HepG2 (cell line): ENCODE measurements around the gene EEF1AKMT1. TPM values are rescaled to one million over a fixed set of nuclear protein-coding genes. Genes with fewer than 3 reads are reported as not detected.

Experiments used
- BCLAF1 ChIP-seq: fragments of 450-650 bp; IDR thresholded peaks from 2 replicates; pipeline ENCODE4 v1.6.1; 2017; ENCODE audit warnings: mild to moderate bottlenecking
- CBX5 ChIP-seq: sonication (generic); formaldehyde crosslinking; IDR thresholded peaks from 2 replicates; pipeline ENCODE4 v1.4.0; 2020; ENCODE audit warnings: missing genetic modification reagents, borderline replicate concordance
- EZH2 ChIP-seq: conservative IDR thresholded peaks from 2 replicates; pipeline ENCODE4 v1.6.1; 2012; ENCODE audit warnings: mild to moderate bottlenecking, low read depth, low read length, moderate library complexity
- FLYWCH1 ChIP-seq: sonication (generic); formaldehyde crosslinking; IDR thresholded peaks from 2 replicates; pipeline ENCODE4 v1.8.1; 2023; ENCODE audit warnings: mild to moderate bottlenecking, missing genetic modification reagents
- HNRNPLL ChIP-seq: fragments of 200-400 bp; formaldehyde crosslinking; IDR thresholded peaks from 2 replicates; pipeline ENCODE4 v1.6.1; 2017; ENCODE audit warnings: mild to moderate bottlenecking, low read depth, low read length; ENCODE audit not compliant: poor library complexity, severe bottlenecking
- MAFF ChIP-seq: IDR thresholded peaks from 2 replicates; pipeline ENCODE4 v1.6.1; 2011; ENCODE audit warnings: low read depth, low read length, improper control_type of control experiment
- MAX ChIP-seq: IDR thresholded peaks from 2 replicates; pipeline ENCODE4 v1.6.1; 2012; ENCODE audit warnings: inconsistent platforms
- MYNN ChIP-seq: sonication (generic); formaldehyde crosslinking; IDR thresholded peaks from 2 replicates; pipeline ENCODE4 v1.4.0; 2020; ENCODE audit warnings: mild to moderate bottlenecking, low read depth, missing genetic modification reagents
- NR3C1 ChIP-seq: sonication (generic); formaldehyde crosslinking; IDR thresholded peaks from 2 replicates; pipeline ENCODE4 v1.4.0; 2020; ENCODE audit warnings: missing genetic modification reagents
- REPIN1 ChIP-seq: sonication (generic); formaldehyde crosslinking; IDR thresholded peaks from 2 replicates; pipeline ENCODE4 v1.8.0; 2022; ENCODE audit warnings: missing genetic modification reagents, low read depth, mild to moderate bottlenecking, borderline replicate concordance
- RFX3 ChIP-seq: IDR thresholded peaks from 2 replicates; pipeline ENCODE4 v1.6.1; 2016; ENCODE audit warnings: missing biosample characterization, missing genetic modification reagents
- SNAPC2 ChIP-seq: sonication (generic); formaldehyde crosslinking; IDR thresholded peaks from 2 replicates; pipeline ENCODE4 v1.8.1; 2022; ENCODE audit warnings: mild to moderate bottlenecking, missing genetic modification reagents
- ZNF17 ChIP-seq: sonication (generic); formaldehyde crosslinking; IDR thresholded peaks from 2 replicates; pipeline ENCODE4 v1.5.0; 2020; ENCODE audit warnings: mild to moderate bottlenecking, missing genetic modification reagents
- ZNF660 ChIP-seq: sonication (generic); formaldehyde crosslinking; IDR thresholded peaks from 2 replicates; pipeline ENCODE4 v1.5.1; 2020; ENCODE audit warnings: mild to moderate bottlenecking, low read depth, missing genetic modification reagents, borderline replicate concordance
- ZNF75D ChIP-seq: sonication (generic); formaldehyde crosslinking; IDR thresholded peaks from 2 replicates; pipeline ENCODE4 v1.8.1; 2023; ENCODE audit warnings: missing genetic modification reagents, mild to moderate bottlenecking, borderline replicate concordance
- polyA plus RNA-seq, 8 experiments: library from polyadenylated mRNA; depleted of rRNA in 3 of 8; stranded (reverse) in 7 of 8; unstranded in 1 of 8; fragments of >200 nt; fragmentation: Illumina TruSeq in 4 of 8; extraction: Trizol in 4 of 8; gene quantifications; 2 replicates each; pipeline versions ENCODE4 v1.2.1 to v1.2.3, GENCODE V29; 2011 to 2016; ENCODE audit warnings: low read depth in 4 of 8, missing spikeins in 1 of 8, mixed read lengths in 1 of 8; ENCODE audit not compliant: insufficient read depth in 1 of 8
- total RNA-seq, 5 experiments: library from RNA; depleted of rRNA; stranded (reverse); fragments of >200 nt; fragmentation: Illumina TruSeq; extraction: Trizol; gene quantifications; 2 replicates each; pipeline ENCODE4 v1.2.3, GENCODE V29; 2016; ENCODE audit warnings: low read depth in 1 of 5
- TF ChIP-seq, protein P1 (sequence below): sonication (generic); formaldehyde crosslinking; conservative IDR thresholded peaks from 2 replicates; pipeline ENCODE4 v1.4.0; 2020; ENCODE audit warnings: missing genetic modification reagents
- TF ChIP-seq, protein P2 (sequence below), 2 experiments: fragments of 450-650 bp in 1 of 2; sonication (generic) in 1 of 2; formaldehyde crosslinking; IDR thresholded peaks; 2 replicates each; pipeline versions ENCODE4 v1.5.0 to v1.8.0; 2020 to 2022; ENCODE audit warnings: mild to moderate bottlenecking in 1 of 2, missing genetic modification reagents in 1 of 2
- TF ChIP-seq, protein P3 (sequence below): sonication (generic); formaldehyde crosslinking; IDR thresholded peaks from 2 replicates; pipeline ENCODE4 v1.9.0; 2021; ENCODE audit warnings: missing genetic modification reagents, borderline replicate concordance
- TF ChIP-seq, protein P4 (sequence below): sonication (generic); formaldehyde crosslinking; IDR thresholded peaks from 2 replicates; pipeline ENCODE4 v1.5.1; 2020; ENCODE audit warnings: mild to moderate bottlenecking, moderate library complexity, missing genetic modification reagents

The EEF1AKMT1 gene
- total and polyA plus RNA-seq, 2 of the 13 experiments (the other 11 are each of a cell fraction or from before 2014, with no cell fraction given): 6.0 to 16.1 TPM

- TF ChIP-seq, protein P1, sequence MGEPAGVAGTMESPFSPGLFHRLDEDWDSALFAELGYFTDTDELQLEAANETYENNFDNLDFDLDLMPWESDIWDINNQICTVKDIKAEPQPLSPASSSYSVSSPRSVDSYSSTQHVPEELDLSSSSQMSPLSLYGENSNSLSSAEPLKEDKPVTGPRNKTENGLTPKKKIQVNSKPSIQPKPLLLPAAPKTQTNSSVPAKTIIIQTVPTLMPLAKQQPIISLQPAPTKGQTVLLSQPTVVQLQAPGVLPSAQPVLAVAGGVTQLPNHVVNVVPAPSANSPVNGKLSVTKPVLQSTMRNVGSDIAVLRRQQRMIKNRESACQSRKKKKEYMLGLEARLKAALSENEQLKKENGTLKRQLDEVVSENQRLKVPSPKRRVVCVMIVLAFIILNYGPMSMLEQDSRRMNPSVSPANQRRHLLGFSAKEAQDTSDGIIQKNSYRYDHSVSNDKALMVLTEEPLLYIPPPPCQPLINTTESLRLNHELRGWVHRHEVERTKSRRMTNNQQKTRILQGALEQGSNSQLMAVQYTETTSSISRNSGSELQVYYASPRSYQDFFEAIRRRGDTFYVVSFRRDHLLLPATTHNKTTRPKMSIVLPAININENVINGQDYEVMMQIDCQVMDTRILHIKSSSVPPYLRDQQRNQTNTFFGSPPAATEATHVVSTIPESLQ (CRISPR knock-in tag): no peak
- TF ChIP-seq FLYWCH1 (CRISPR knock-in tag): no peak; the same call in 1 of the 2 replicates
- TF ChIP-seq RFX3 (CRISPR knock-in tag): no peak
- TF ChIP-seq ZNF660 (CRISPR knock-in tag): no peak
- peak; percentile 90 for TF ChIP-seq MAX
- peak; percentile 64 for TF ChIP-seq HNRNPLL
- TF ChIP-seq CBX5: no peak; the same call in 1 of the 2 replicates
- TF ChIP-seq NR3C1: no peak
- TF ChIP-seq, protein P2, sequence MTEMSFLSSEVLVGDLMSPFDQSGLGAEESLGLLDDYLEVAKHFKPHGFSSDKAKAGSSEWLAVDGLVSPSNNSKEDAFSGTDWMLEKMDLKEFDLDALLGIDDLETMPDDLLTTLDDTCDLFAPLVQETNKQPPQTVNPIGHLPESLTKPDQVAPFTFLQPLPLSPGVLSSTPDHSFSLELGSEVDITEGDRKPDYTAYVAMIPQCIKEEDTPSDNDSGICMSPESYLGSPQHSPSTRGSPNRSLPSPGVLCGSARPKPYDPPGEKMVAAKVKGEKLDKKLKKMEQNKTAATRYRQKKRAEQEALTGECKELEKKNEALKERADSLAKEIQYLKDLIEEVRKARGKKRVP (CRISPR knock-in tag; IDR thresholded peaks at IDR 0.05): no peak
- peak; percentile 84; the same call in 1 of the 2 replicates for TF ChIP-seq ZNF75D (CRISPR knock-in tag)
- TF ChIP-seq MAFF: no peak
- TF ChIP-seq EZH2: no peak
- TF ChIP-seq, protein P3, sequence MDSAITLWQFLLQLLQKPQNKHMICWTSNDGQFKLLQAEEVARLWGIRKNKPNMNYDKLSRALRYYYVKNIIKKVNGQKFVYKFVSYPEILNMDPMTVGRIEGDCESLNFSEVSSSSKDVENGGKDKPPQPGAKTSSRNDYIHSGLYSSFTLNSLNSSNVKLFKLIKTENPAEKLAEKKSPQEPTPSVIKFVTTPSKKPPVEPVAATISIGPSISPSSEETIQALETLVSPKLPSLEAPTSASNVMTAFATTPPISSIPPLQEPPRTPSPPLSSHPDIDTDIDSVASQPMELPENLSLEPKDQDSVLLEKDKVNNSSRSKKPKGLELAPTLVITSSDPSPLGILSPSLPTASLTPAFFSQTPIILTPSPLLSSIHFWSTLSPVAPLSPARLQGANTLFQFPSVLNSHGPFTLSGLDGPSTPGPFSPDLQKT (CRISPR knock-in tag): no peak
- TF ChIP-seq BCLAF1: no peak
- TF ChIP-seq ZNF17 (CRISPR knock-in tag): peak; percentile 66; the same call in 1 of the 2 replicates
- peak; percentile 83 for TF ChIP-seq REPIN1 (CRISPR knock-in tag)
- TF ChIP-seq SNAPC2 (CRISPR knock-in tag): 0 out of 2 replicates have a peak, but pooled peaks have one; percentile 27
- no peak for TF ChIP-seq MYNN (CRISPR knock-in tag)
- TF ChIP-seq, protein P4, sequence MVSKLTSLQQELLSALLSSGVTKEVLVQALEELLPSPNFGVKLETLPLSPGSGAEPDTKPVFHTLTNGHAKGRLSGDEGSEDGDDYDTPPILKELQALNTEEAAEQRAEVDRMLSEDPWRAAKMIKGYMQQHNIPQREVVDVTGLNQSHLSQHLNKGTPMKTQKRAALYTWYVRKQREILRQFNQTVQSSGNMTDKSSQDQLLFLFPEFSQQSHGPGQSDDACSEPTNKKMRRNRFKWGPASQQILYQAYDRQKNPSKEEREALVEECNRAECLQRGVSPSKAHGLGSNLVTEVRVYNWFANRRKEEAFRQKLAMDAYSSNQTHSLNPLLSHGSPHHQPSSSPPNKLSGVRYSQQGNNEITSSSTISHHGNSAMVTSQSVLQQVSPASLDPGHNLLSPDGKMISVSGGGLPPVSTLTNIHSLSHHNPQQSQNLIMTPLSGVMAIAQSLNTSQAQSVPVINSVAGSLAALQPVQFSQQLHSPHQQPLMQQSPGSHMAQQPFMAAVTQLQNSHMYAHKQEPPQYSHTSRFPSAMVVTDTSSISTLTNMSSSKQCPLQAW (CRISPR knock-in tag): peak; percentile 63; the same call in 1 of the 2 replicates
Observed at GRCh38 chr13:20773194-20774080, at the start of gene EEF1AKMT1 (continued).
